Stimulated activated CD4-positive, alpha-beta T cell treated with anti-CD3 and anti-CD28 coated beads, Interleukin-12 subunit alpha, Interleukin-12 subunit beta, amount 100 ng/mL, for 24 hours (primary cell): ENCODE measurements around the gene CPAMD8.

Source experiments
- DNase-seq, 2 experiments: peaks; one replicate each; pipeline ENCODE4 v3.0.0-alpha.2; 2020; ENCODE audit warnings: low read depth in 2 of 2

The CPAMD8 gene

DNA sequence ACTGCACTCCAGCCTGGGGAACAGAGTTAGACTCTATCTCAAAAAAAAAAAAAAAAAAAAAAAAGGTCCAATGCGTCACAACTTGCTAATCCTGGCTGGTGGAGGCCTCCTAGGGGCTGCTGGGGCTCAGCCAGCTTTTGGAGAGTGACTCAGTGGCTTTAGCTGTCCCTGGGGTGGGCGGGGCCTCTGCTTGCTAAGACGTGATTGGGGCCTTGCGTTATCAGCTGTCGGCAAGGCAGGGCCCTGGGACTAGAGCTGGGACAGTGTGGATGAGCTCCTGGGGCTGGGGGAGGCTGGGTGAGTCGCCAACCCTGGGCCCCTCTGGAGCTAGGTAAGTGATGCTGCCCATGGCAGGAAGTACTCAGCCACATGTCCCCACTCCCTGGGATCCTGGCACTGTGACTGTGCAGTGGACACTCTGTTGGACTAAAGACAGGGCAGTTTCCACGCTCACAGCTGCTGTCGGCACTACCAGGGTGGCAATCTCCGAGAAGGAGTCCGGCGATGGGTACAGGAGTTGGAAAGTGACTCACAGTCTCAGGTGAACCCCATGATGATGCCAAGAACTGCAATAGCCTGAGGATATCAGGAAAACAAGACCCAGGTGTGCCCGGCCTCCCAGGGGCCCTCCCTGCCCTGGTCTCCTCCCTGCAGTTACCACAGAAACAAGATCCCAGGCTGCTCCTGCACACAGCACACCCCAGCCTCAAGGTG, 105.6 kb downstream of the CPAMD8 start:
- DNase-seq: no peak

DNA sequence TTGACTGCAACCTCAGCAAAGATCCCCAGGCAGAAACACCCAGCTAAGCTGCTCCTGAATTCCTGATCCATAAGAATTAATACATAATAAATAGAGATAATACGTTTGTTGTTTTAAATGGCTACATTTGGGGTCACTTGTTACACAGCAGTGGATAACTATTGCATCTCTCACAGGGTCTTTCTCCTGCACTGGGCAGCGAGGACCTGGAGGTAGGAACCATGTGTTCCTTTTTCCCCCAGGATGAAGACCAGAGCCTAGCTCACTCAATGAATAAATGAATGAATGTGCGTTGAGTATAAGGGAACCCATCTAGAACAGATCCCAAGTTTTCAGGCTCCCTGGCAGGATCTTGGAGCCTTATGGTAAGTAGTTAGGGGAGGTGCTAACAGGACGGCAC, 107.1 kb downstream of the CPAMD8 start:
- no peak for DNase-seq

DNA sequence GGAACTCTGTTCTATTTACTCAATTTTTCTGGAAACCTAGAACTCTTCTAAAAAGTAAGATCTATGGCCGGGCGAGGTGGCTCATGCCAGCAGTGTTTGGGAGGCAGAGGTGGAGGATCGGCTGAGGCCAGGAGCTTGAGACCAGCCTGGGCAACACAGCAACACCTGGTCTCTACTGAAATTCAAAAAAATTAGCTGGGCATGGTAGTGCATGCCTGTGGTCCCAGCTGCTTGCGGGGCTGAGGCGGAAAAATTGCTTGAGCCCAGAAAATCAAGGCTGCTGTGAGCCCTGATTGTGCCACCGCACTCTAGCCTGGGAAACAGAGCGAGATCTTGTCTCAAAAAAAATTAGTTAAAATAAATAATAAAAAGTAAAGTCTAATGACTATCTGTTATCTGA, 109.2 kb downstream of the CPAMD8 start:
- DNase-seq: no peak

DNA sequence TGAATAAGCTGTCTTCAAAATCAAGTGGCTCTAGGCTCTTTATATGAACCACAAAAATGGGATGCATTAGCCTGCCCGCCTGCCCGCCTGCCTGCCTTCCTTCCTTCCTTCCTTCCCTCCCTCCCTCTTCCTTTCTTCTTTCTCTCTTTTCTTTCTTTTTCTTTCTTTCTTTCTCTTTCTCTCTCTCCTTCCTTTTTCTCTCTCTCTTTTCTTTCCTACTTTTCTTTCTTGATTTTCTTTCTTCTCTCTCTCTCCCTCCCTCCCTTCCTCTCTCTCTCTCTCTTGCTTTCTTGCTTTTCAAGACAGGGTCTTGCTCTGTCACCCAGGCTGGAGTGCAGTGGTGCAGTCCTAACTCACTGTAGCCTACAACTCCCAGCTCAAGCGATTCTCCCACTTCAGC, 110.9 kb downstream of the CPAMD8 start:
- DNase-seq: no peak

DNA sequence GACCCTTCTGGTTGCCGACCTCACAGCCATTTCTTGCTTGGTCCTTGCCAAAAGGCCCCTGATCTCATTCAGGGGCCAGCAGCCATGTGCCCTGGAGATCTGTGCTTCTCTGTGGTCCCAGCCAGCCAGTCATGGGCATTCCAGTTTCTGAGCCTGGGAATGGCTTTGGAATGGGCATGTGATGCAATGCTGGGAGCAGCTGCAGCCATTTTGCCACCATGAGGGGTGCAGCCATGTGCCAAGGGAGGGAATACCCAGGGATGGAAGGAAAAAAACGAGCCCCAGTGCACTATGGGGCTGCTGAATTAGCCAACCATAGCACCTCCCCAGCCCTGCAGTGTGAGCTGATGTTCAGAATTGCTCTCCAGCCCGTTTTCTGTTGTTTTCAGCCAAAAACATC, 111.5 kb downstream of the CPAMD8 start:
- no peak for DNase-seq

DNA sequence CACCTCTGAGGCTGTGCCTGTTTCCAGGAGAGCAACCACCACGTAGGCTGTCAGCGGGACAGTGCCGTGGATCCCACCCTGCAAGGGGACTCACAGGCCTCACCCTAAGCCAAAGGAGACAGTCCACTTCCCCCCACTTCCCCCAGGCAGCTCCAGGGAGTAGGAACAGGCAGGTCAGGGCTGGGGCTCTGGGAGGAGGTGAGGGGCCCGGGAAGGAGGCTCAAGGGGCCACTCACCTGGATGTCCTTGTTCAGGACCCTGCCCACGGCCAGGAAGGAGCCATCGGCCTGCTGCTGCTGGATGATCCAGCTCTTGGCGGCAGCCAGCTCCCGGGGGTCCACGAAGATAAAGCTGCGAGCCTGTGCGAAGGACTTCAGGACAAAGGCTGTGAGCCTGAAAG, 112.2 kb downstream of the CPAMD8 start:
- no peak for DNase-seq

DNA sequence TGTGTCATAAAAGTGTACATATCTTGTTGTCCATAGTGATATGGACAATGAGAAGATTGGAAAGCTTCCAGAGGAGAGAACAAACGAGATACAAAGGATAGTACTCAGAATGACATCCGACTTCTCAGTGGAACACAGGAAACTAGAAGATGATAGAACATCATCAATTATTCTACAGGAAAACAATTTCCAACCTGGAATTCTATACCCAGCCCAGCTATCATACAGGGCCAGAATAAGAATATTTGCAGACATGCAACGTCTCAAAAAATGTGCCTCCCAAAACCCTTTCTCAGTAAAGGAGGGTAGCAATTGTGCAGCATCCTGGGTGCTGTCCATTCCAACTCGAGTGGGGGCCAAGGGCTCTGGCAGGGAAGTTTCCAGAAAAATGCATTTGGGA, 113.8 kb downstream of the CPAMD8 start:
- DNase-seq: no peak

DNA sequence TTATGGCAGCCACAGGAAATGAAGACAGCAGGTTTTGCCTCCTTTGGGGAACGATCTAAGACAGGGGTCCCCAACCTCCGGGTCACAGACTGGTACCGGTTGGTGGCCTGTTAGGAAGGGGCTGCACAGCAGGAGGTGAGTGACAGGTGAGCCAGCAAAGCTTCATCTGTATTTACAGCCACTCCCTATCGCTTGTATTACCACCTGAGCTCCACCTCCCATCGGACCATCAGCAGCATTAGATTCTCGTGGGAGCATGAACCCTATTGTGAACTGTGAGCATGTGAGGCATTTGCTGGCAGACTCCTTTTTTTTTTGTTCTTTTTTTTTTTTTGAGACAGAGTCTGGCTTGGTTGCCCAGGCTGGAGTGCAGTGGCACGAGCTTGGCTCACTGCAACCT, 115.6 kb downstream of the CPAMD8 start:
- no peak for DNase-seq

DNA sequence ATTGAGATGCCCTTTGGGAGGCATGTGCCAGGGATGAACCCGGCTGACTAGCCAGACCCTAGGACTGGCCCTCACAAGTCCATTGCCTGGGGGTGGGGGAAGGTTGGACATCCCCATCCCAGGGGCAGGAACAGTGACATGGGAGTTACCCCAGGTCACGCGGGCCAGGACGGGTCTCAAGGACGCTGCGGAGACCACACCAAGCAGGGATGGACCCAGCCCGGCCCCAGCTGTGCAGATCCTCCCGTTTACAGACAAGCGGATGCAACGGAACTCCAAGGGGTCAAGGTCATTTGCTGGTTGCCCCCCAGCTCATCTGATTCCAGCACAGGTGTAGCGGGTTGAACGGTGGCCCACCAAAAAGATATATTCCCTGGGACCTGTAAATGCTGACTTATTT, 117.9 kb downstream of the CPAMD8 start:
- no peak for DNase-seq

DNA sequence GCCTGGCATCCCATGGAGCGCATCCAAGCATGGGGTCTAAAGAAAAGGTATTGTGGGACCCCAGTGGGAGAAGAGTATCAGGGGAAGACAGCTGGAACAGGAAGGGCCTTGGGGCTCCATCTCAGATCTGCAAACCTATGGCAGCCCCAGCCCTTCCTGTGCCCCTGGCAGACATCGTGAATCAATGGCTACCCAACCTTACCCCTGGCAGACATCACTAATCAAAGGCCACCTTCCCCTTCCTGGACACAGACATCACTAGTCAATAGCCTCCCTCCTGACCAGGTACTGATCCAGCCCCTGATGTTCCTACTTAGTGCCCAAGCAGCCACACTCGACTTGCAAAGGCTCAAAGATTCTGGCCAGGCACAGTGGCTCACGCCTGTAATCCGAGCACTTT, 122.0 kb downstream of the CPAMD8 start:
- no peak for DNase-seq

DNA sequence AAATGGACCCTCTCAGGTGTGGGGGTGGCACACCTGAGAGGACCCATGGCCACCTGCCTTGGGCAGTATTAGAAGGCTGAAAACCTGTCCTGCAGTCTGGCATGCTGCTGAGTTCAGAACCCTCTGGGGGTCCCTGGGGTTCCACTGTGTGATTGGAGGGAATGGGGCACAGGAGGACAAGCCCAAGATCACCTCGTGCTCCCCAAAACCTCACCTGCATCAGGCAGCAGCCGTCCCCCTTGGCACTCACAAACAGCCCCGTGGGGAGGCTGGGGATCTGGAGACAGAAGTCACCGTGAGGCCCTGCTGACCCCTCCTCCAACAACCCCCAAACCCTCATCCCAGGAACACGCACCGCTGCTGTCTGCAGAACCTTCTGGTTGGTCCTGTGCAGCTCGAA, 123.3 kb downstream of the CPAMD8 start:
- no peak for DNase-seq

DNA sequence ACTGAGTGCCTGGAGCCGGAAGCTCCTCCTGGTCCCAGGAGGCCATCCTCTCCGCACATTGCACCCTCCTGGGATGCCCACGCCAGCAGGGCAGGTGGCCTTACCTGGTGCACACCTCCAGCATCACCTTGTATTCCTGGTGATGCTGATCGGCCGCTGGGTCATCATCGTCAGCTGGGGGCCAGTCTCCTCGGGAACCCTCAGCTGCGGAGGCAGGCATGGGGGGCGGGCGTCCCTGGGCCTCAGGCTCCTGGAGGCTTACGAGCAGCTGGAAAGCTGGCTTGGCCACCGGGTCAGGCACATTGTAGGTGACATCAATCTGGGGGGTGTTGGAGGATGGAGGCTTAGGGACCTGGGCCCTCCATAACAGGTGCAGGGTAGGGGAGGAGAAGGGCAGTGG, 124.1 kb downstream of the CPAMD8 start:
- DNase-seq: no peak

DNA sequence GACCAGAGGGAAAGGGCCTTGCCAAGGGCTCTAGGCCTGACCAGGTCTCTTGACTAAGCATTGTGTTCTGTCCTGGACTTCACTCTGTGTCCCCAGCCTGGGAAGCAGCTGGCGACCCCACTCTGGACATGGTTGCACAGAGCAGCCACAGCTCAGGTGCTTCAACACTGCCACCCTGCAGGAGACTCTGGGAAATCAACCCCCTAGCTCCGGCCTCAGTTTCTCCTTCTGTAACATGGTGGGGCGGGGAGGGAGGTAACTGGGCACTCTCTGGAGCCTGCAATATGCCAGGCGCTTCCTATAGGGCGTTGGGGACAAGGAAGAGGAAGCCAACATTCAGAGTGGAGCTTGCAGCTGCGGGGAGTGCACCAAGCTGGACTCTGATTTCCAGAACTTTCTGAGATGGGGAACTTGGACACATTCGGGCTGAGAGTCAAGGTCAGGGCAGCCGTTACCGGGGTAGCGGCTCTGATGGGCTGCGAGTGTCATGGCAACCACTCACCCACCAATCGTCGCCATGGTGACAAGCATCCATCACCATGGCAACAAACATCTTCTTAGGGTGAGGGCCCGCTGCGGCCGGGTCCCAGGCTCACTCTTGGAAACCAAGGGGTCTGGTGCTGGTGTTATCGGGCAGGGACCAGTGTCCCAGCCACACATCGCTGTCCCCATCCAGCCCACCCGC, 125.0 kb downstream of the CPAMD8 start:
- no peak for DNase-seq

DNA sequence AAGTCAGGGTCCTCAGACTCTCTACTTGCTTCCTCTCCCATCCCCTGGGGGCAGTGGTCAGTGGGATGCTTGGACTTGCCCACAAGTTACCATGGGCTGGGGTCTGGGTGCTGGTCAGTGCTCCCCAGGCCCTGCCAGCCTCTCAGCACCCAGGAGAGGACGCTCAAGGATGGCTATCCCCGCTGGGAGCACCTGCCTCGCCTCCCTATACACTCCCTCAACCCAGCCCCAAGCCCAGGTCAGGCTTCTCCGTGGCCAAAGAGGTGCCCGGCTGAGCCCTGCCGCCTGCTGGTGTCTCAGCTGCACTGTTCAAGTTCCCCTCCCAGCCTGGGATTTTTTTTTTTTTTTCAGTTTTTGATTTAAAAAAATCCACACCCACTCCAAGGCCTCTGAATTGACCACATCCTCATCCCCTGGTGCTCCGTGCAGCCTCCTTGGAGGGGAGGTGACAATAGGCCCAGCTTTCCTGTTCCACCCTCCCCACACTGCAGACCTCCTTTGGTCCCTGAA, 127.0 kb downstream of the CPAMD8 start:
- no peak for DNase-seq

DNA sequence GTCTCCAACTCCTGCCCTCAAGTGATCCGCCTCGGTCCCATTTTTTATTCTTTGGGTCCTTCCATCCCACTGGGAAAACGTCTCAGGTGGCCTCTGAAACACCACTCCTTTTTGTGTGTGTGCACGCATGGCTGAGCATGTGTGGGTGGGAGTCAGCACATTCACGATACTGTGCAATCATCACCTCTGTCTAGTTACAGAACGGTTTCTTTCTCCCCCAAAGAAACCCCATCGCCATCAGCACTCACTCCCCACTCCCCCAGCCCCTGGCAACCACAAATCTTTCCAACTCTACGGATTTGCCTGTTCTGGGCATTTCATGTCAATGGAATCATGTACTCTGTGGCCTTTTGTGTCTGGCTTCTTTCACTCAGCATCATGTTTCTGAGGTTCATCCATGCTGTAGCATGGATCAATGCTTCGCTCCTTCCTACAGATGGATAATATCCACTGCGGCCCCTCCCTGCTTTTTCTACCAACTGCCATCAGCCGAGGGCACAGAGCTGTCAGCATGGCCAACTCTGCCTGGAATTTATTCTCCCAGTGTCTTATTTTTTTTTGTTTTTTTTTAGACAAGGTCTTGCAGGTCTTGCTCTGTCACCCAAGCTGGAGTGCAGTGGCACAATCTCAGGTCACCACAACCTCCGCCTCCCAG, 128.1 kb downstream of the CPAMD8 start:
- DNase-seq: no peak

DNA sequence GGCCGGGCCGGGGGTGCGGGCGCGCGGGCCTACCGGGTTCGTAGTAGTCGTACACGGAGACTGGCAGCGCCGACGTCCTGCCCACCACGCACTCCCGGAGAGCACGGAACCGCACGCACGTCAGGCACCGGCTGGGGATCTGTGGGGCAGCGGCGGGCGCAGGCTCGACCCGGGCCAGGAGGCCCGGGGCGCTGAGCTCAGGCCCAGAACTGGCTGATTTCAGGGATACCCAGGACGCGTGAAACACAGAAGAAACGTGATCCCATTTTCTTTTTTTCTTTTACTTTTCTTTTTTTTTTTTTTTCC, 128.8 kb downstream of the CPAMD8 start:
- no peak for DNase-seq

DNA sequence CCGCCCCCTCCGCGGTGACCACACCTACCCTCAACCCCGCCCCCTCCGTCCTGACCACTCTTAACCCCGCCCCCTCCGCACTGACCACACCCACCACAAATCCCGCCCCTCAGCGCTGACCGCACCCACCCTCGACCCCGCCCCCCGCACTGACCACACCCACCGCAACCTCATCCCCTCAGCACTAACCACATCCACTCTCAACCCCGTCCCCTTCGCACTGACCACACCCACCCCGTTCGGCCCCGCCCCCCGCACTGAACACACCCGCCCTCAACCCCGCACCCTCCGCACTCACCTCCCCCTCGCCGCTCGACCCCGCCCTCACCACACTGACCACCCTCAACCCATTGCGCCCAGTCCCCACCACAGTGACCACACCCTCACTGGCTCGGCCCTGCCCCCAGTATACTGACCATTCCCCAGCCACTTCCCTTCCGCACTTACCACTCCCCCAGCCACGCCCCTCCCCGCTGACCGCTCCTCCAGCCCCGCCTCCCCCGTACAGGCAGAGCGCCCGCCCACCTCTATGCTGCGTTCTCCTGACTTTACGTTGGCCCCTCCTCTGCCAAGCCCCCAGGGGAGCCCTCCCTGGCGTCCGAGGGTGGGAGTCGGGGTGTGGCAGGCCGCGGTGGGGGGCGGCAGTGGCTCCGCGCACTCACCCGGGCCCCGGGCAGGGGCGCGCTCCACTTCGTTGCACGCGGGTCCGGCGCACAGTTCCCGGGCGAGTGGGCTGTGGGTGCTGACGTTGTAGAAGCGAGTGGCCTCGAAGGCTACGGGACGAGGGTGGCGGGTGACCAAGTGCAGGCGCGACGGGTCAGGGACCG, 129.4 kb downstream of the CPAMD8 start:
- DNase-seq: peak; percentile 37 to 63

DNA sequence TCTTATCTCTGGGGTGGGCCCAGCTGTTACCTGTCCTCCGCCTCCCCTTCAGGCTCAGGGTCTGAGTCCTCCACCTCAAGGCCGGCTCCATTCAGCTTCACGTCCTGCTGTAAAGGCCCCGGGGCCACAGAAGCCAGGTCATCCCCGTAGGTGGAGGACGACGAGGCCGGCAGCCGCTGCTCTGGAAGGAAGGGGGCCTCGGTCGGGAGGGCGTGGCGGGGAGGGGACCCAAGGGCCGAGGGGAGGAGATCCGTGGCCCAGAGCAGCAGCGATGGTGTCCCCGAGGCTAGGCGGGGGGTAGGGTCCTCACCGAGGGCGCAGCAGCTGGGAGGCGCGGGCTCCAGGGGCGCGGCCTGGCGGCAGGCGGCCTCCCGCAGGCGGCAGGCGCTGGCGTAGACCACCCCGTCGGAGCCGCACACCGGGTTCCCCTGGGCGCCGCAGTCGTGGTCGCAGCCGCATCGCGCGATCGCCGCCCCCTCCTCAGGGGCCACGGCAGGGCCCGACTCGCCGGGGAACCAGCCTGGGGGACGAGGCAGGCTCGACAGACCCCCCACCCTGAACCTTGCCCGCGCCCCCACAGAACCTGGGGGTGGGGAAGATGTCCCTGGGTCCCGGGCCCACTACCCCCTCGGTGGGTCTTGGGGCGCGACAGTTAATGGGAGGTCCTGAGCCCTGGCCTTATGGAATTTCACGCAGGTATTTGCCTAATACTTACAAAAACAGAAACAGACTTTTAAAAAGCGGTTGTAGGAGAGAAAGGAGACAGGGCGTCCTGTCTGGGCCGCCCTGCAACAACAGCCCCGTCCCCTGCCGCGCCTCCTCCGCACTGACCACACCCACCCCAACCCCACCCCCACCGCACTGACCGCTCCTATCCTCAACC, 130.2 kb downstream of the CPAMD8 start:
- no peak for DNase-seq

DNA sequence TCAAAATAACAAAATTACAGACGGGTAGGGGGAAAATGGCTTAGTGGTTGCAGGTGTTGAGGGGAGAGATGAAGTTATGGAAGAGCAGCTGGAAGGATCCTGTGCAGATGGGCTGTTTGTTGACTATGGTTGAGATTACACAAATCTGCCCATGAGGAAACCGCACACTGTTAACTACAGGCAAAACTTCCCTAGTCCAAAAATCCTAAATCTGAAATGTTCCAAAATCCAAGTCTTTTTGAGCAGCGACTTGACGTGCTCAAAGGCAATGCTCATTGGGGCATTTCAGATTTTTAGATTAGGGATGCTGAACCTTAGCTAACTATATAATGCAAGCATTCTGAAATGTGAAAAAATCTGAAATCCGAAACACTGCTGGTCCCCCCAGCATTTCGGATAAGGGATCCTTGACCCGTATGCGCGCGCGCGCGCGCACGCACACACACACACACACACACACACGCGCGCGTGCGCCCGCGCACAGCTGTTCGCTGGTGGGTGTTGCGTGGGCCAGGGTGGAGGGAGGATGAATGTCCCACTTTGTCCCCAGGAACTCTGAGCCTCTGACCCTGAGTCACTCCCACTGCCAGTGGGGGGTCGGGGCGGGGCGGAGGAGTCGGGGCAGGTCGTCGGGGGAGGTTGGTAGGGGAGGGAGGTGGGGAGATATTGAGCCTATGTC, 131.0 kb downstream of the CPAMD8 start:
- no peak for DNase-seq

DNA sequence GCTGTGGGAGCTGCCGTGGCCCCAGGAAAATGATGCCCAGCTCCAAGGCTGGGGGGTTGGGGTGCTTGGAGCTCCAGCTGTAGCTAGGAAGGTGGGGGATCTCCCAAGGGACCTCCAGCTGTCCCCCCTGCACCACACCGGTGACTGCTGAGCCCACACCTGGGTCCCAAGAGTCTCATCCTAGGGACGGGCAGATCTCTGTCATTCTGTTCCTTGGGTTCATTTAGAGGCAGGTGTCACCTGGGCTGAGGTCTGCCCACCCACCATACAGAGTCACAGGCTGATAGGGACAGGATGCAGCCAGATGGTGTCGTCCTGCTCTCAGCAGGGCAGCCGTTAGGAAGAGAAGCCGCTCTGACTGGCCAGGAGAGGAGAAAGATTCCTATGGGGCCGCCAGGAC, 132.5 kb downstream of the CPAMD8 start:
- DNase-seq: no peak

DNA sequence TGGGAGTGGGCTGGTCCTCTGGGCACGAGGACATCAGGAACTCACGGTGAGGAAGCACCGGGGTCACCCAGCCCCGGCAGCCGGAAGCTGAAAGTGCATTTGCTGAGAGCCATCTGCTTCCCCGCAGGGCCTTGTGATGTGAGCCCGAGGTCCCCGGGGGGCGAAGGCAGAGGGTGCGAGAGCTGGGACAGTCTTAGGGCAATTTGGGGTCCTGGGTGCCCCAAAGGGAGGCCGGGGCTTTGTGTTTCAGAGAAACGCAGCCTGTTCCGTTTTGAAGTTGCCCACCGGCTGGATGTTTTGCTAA, 133.0 kb downstream of the CPAMD8 start:
- DNase-seq: no peak
